MM.1S (cell line): ENCODE data around the gene RIPPLY3.
"Not testable (repeated sequence)": the region's sequence is repeated elsewhere in the genome, so short reads cannot be mapped to it uniquely, and the experiment has no call there.

ENCODE experiments used
- DNase-seq: peaks from one replicate; pipeline ENCODE4 v3.0.0-alpha.2; 2015
- H2AFZ ChIP-seq: fragments of 300-600 bp; sonication (generic); 2 replicates; pipeline ENCODE4 v1.6.0; 2016; ENCODE audit warnings: antibody characterized with exemption, low read length
- H3F3A ChIP-seq: fragments of 300-600 bp; sonication (generic); 2 replicates; pipeline ENCODE4 v1.6.1; 2016; ENCODE audit warnings: mild to moderate bottlenecking, antibody characterized with exemption, low read length, moderate library complexity, mixed read lengths; ENCODE audit not compliant: insufficient read depth
- H3K27ac ChIP-seq: fragments of 300-600 bp; sonication (generic); 2 replicates; pipeline ENCODE4 v1.5.1; 2016; ENCODE audit warnings: mild to moderate bottlenecking, low read length
- H3K27me3 ChIP-seq: fragments of 300-600 bp; sonication (generic); replicated peaks from 2 replicates; pipeline ENCODE4 v1.6.0; 2016; ENCODE audit warnings: low read length; ENCODE audit not compliant: insufficient read depth
- H3K36me3 ChIP-seq: fragments of 300-600 bp; sonication (generic); replicated peaks from 2 replicates; pipeline ENCODE4 v1.6.1; 2016; ENCODE audit warnings: mild to moderate bottlenecking, low read length, mixed read lengths; ENCODE audit not compliant: insufficient read depth
- H3K4me1 ChIP-seq: fragments of 300-600 bp; sonication (generic); 2 replicates; pipeline ENCODE4 v1.6.1; 2016; ENCODE audit warnings: low read length, mixed read lengths
- H3K4me2 ChIP-seq: fragments of 300-600 bp; sonication (generic); 2 replicates; pipeline ENCODE4 v1.6.0; 2016; ENCODE audit warnings: low read depth, low read length
- H3K4me3 ChIP-seq: fragments of 300-600 bp; sonication (generic); 2 replicates; pipeline ENCODE4 v1.5.1; 2016; ENCODE audit warnings: low read length, mixed read lengths
- H3K79me2 ChIP-seq: fragments of 300-600 bp; sonication (generic); 2 replicates; pipeline ENCODE4 v1.6.1; 2016; ENCODE audit warnings: mixed run types, low read length, mixed read lengths
- H3K9ac ChIP-seq: fragments of 300-600 bp; sonication (generic); 2 replicates; pipeline ENCODE4 v1.6.1; 2016; ENCODE audit warnings: low read length, mixed read lengths
- H3K9me2 ChIP-seq: fragments of 300-600 bp; sonication (generic); replicated peaks from 2 replicates; pipeline ENCODE4 v1.6.1; 2016; ENCODE audit warnings: mild to moderate bottlenecking, low read length, mixed read lengths; ENCODE audit not compliant: insufficient read depth
- H3K9me3 ChIP-seq: fragments of 300-600 bp; sonication (generic); replicated peaks from 2 replicates; pipeline ENCODE4 v1.6.1; 2016; ENCODE audit warnings: mild to moderate bottlenecking, low read length, mixed read lengths; ENCODE audit not compliant: insufficient read depth
- H4K20me1 ChIP-seq: fragments of 300-600 bp; sonication (generic); 2 replicates; pipeline ENCODE4 v1.6.1; 2016; ENCODE audit warnings: mild to moderate bottlenecking, low read length, moderate library complexity, mixed read lengths; ENCODE audit not compliant: insufficient read depth
- EZH2 ChIP-seq: fragments of 300-600 bp; sonication (generic); optimal IDR thresholded peaks from 2 replicates; pipeline ENCODE3; 2017; ENCODE audit warnings: low read depth, mild to moderate bottlenecking, antibody characterized with exemption, low read length, mixed read lengths
- EZH2phosphoT487 ChIP-seq: fragments of 300-600 bp; sonication (generic); IDR thresholded peaks from 2 replicates; pipeline ENCODE4 v1.6.1; 2018; ENCODE audit warnings: antibody characterized with exemption, low read length
- TF ChIP-seq, protein P1 (sequence below): fragments of 300-600 bp; sonication (generic); IDR thresholded peaks from 2 replicates; pipeline ENCODE4 v1.5.1; 2016; ENCODE audit warnings: antibody characterized with exemption, low read length, mixed read lengths

The RIPPLY3 gene

DNA sequence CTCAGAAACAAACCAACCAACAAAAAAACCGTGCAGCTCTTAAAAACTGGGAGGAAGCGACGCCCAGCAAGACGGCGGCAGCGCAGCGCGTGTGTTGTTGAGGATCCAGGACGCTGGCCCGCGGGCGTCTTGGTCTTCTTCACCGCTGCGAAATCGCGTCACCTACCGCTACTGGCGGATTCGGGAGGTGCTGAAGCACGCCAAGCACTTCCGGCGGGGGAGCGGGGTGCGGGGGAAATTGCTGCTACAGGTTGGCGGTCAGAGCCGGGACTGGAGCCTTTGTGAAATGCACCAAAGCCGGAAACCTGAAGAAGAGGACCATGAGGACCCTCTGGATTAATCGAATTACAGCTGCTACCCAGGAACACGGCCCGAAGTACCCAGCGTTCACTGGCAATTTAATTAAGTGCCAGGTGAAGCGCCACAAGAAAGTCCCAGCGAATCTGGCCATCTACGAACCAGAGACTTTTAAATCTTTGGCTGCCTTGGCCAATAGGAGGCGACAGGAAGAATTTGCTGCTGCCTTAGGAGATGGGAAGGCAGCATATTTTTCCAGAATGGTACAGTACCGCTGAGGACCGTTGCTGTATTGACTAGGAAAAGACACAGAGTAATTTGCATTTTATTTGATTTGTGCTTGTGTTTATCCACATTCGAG, 11.9 kb upstream of the RIPPLY3 start:
- H3K9ac ChIP-seq: no peak overlapping the region
- no peak overlapping the region for H3K4me3 ChIP-seq
- no peak overlapping the region for H3K27ac ChIP-seq
- no peaks in the 10 kb centered on the region for H3K79me2 ChIP-seq
- no peaks in the 10 kb centered on the region for H3K9me2 ChIP-seq
- no peak overlapping the region for H3K4me2 ChIP-seq
- H4K20me1 ChIP-seq: no peaks in the 10 kb centered on the region
- H3K36me3 ChIP-seq: no peaks in the 10 kb centered on the region
- peaks cover 4% of the 10 kb centered on the region; the same call in 1 of the 2 replicates for H3K4me1 ChIP-seq
- H3K9me3 ChIP-seq: no peaks in the 10 kb centered on the region
- H3F3A ChIP-seq: no peaks in the 10 kb centered on the region
- no peaks in the 10 kb centered on the region for H3K27me3 ChIP-seq
- H2AFZ ChIP-seq: no peak overlapping the region
- TF ChIP-seq, protein P1, sequence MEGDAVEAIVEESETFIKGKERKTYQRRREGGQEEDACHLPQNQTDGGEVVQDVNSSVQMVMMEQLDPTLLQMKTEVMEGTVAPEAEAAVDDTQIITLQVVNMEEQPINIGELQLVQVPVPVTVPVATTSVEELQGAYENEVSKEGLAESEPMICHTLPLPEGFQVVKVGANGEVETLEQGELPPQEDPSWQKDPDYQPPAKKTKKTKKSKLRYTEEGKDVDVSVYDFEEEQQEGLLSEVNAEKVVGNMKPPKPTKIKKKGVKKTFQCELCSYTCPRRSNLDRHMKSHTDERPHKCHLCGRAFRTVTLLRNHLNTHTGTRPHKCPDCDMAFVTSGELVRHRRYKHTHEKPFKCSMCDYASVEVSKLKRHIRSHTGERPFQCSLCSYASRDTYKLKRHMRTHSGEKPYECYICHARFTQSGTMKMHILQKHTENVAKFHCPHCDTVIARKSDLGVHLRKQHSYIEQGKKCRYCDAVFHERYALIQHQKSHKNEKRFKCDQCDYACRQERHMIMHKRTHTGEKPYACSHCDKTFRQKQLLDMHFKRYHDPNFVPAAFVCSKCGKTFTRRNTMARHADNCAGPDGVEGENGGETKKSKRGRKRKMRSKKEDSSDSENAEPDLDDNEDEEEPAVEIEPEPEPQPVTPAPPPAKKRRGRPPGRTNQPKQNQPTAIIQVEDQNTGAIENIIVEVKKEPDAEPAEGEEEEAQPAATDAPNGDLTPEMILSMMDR: no peak
- TF ChIP-seq EZH2phosphoT487 (no peak), EZH2 (no peak)
- DNase-seq: no peak

DNA sequence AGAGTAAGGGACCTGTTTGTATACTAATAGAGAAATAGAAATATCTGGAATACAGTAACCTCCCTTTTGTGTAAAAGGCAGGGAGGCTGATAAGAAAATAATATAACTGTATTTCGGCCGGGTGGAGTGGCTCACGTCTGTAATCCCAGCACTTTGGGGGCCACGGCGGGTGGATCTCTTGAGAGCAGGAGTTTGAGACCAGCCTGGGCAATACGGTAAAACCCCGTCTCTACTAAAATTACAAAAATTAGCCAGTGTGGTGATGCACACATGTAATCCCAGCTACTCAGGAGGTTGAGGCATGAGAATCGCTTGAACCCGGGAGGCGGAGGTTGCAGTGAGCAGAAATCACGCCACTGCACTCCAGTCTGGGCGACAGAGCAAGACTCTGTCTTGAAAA, 11.2 kb upstream of the RIPPLY3 start:
- H3K4me3 ChIP-seq, H3K4me2 ChIP-seq, H2AFZ ChIP-seq: not testable (repeated sequence)

DNA sequence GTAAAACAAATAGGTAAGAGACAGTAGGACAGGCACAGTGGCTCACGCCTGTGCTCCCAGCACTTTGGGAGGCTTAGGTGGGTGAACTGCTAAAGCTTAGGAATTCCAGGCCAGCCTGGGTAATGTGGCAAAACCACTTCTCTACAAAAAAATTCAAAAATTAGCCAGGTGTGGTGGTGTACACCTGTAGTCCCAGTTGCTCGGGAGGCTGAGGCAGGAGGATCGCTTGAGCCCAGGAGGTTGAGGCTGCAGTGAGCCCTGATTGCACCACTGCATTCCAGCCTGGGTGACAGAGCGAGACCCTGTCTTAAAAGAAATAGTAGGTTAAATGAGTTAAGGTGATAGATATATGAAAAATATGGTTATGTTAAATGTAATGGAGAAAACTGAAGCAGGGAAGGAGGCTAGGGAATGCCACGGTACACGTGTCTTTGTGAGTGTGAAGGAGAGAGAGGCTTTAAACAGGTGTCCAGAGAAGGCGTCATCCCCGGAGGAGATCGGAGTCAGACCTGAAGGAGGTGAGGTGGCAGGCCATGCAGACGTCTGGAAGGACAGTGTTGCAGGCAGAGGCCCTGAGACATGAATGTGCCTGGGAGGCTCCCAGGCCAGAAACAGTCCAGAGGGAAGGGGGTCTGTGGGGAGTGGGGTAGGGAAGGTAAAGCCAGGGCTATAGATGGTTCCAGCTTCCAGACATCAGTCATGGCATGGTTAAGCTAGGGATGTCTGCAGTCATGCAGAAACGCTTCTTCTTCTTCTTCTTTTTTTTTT, 7.2 kb upstream of the RIPPLY3 start:
- no peak for DNase-seq
- no peak overlapping the region for H3K27ac ChIP-seq
- H3K9me2 ChIP-seq: no peaks in the 10 kb centered on the region
- no peak overlapping the region for H3K9ac ChIP-seq
- no peaks in the 10 kb centered on the region for H3K36me3 ChIP-seq
- H3K27me3 ChIP-seq: no peaks in the 10 kb centered on the region
- H3K4me1 ChIP-seq: no peaks in the 10 kb centered on the region
- no peaks in the 10 kb centered on the region for H3K9me3 ChIP-seq
- TF ChIP-seq EZH2: no peak
- TF ChIP-seq EZH2phosphoT487: no peak
- TF ChIP-seq, protein P1: no peak
- no peak overlapping the region for H3K4me3 ChIP-seq
- H2AFZ ChIP-seq: no peak overlapping the region
- H3K4me2 ChIP-seq: no peak overlapping the region
- H4K20me1 ChIP-seq: no peaks in the 10 kb centered on the region
- no peaks in the 10 kb centered on the region for H3F3A ChIP-seq
- H3K79me2 ChIP-seq: no peaks in the 10 kb centered on the region

More for the DNA sequence above, 11.2 kb upstream of the RIPPLY3 start:
- H3K79me2 ChIP-seq, DNase-seq, H3K36me3 ChIP-seq, H3F3A ChIP-seq, H3K27me3 ChIP-seq, H3K9me3 ChIP-seq, H4K20me1 ChIP-seq, H3K9me2 ChIP-seq, H3K4me1 ChIP-seq, H3K9ac ChIP-seq, H3K27ac ChIP-seq: not testable (repeated sequence)

DNA sequence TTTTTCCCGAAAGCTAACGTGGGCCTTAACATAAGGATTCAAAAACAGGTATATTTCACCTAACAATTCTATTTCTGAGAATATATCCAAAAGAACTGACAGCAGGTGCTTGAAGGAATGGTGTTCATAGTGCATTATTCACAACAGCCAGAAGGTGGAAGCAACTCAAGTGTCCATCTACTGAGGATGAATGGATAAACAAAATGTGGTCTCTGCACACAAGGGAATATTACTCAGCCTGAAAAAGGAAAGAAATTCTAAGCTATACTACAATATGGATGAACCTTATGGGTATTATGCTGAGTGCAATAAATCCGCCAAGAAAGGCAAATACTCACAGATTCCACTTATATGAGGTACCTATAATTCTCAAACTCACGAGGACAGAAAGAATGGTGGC, 6.1 kb upstream of the RIPPLY3 start:
- Histone ChIP-seq H3K9me2 (no peaks in the 10 kb centered on the region), H3K36me3 (no peaks in the 10 kb centered on the region), H3K9ac (no peak overlapping the region), H3K4me1 (no peaks in the 10 kb centered on the region), H4K20me1 (no peaks in the 10 kb centered on the region), H3K4me2 (no peak overlapping the region), H3F3A (no peaks in the 10 kb centered on the region), H2AFZ (no peak overlapping the region), H3K9me3 (no peaks in the 10 kb centered on the region), H3K4me3 (no peak overlapping the region), H3K79me2 (no peaks in the 10 kb centered on the region), H3K27ac (no peak overlapping the region), H3K27me3 (no peaks in the 10 kb centered on the region)
- TF ChIP-seq, protein P1: no peak
- TF ChIP-seq EZH2: no peak
- TF ChIP-seq EZH2phosphoT487: no peak
- DNase-seq: no peak
